Measurements from ENCODE around the gene ACER3. TPM values are rescaled to one million over a fixed set of nuclear protein-coding genes. Genes with fewer than 3 reads are reported as not detected.

ACER3 gene
- total RNA-seq, 1 donor from 2014 or later = 19.4 TPM

DNA sequence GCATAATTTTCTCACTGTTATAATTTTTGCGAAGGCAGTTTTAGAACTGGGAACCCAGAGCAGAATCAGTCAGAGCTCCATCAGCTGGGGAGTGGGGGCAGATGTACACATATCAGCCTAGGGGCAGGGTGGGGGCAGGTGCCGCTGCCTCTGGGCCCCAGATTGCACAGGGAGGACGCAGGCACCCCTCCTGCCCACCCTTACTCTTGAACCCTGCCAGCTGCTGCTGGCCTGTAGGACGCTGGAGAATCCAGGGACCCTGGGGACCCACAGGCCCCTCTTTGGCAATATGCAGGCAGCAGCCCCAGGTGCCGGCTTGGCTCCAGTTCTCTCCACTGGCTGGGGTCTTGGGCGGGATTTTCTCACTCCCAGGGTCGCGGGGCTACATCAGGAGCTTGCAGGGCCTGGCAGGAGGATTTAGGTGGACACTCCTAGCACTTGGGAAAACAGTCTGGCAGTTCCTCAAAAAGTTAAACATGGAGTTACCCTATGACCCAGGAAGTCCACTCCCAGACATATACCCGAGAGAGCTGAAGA, 197.3 kb downstream of the ACER3 start:
- no peak for DNase-seq (ENCODE audit: low read depth)

DNA sequence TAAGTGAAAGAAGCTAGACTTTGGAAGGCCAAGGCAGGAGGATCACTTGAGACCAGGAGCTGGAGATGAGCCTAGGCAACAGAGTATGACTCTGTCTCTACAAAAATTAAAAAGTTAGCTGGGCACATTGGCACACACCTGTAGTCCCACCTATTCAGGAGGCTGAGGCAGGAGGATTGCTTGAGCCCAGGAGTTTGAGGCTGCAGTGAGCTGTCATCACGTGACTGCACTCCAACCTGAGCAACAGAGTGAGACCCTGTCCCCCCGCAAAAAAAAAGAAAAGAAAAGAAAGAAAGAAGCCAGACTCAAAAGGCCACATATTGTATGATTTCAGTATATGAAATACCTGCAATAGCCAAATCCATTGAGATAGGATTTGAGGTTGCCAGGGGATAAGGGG, 198.2 kb downstream of the ACER3 start:
- DNase-seq (ENCODE audit: low read depth) = no peak

DNA sequence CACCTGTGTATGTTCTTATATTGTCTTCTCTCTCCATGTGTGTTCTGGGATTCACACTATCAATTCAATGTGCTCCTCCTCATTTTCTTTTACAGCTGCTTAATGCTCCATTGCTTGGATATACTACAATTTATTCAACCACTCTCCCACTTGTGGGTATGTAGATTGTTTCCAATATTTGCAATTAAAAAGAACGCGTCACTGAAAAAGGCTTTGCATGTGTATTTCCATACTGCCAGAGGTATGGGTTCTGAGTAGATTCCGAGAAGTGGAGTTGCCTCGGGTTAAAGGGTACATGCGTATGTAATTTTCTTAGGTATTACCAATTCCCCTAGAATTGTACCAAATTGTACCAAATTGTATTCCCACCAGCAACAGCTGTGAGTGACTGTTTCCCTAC, 199.1 kb downstream of the ACER3 start:
- no peak for DNase-seq (ENCODE audit: low read depth)

DNA sequence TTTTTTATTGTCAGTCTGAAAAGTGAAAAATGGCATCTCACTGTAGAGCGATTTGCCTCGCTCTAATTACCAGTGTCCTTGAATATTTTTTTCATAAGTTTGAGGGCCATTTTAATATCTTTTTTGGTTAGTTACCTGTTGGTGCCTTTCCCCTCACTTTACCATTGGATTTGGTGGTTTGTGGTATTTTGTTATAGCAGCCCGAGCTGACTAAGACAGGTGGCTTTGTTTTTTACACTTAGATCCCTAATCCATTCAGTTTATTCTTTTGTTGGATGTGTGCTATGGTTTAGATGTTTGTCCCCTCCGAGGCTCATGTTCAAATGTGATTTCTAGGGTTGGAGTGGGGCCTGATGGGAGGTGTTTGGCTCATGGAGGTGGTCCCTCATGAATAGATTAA, 199.5 kb downstream of the ACER3 start:
- no peak for DNase-seq (ENCODE audit: low read depth)

DNA sequence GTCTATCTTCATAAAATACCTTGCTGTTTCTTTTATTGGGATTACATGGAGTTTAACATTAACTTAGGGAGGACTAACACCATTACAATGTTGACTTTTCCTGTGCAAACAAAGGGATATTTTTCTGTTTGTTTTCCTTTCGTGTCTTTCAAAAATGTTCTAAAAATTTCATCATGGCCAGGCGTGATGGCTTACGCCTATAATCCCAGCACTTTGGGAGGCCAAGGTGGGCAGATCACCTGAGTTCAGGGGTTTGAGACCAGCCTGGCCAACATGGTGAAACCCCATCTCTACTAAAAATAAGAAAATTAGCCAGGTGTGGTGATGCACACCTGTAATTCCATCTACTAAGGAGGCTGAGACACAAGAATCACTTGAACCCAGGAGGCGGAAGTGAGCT, 200.5 kb downstream of the ACER3 start:
- DNase-seq (ENCODE audit: low read depth) = peak; percentile 54

DNA sequence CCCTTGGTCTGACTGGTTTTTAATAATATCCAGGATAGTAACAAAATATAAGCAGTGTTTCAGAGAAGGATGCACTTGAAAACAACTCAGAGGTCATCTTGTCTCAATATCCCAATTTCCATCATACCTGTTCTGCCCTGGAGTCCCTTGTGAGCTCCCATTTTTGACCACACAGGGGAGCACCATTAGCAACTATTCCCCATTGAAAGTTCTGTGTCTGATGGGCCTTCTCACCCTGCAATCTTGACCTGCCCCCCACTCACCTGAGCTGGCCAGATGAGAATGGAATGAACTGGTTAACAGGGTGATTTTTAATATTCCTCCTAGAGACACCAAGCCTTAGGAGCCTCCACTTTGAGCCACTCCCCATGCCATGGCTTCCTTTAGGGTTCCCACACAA, 202.2 kb downstream of the ACER3 start:
- no peak for DNase-seq (ENCODE audit: low read depth)

DNA sequence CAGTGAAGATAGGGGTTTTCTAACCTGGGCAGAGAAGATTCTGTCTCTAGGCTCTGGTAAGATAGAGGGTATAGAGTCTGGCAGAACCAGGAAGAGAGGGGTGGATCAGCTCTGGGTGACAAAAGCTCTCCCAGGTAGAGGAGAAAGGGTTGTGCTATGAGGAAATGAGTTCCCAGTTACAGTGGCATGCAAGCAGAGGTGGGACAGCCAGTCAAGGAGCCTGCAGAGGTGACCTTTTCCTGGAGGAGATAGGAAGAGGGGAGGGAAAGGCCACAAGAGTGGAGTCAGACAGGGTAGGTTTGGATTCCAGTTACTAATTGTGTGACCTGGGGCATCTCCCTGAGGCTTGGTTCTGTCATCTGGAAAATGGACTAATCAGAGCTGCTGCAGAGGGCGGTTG, 202.7 kb downstream of the ACER3 start:
- DNase-seq (ENCODE audit: low read depth) = no peak

DNA sequence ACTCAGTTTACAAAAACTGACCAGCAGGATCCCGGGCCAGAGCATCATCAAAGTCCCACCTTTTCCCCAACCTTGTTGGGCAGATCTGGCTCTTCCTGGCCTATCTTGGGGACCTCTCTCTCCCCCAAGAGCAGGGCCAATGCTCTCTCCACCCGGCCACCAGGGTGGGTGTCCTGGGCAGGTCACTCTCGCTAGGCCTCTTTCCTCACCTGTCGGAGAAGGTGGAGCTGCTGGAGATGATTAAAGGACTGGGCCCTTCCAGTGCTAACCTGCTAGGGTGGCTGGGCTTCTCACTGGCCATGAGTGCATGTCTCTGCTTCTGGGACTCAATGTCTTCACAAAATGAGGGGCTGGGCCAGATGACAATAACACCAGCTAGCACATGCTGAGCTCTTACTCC, 203.1 kb downstream of the ACER3 start:
- DNase-seq (ENCODE audit: low read depth) = no peak

DNA sequence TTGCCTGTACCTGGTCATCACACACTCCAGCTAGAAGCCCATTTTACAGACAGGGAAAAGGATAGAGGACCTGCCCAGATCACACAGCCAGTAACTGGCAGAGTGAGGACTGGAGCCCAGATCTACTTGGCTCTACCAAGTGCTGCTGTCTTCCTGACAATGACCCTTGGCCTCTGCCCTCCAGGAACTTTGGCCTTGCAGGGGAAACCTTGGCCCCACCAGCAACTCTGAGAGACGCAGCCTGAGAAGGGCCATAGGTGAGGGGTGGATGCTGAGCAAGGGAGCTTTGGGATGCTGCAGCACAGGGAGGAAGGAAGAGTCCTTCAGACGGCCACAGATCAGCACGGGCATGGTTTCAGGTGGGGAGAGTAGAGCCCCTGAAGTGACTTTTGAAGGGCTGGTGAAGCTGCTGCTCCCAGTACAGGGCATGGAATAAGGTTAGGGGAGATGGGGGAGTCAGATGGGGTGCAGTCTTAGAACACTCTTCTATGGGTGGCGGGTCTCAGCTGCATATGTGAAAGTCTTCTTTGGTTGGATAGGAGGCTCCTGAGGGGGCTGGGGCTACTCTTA, 204.0 kb downstream of the ACER3 start:
- DNase-seq (ENCODE audit: low read depth) = no peak

DNA sequence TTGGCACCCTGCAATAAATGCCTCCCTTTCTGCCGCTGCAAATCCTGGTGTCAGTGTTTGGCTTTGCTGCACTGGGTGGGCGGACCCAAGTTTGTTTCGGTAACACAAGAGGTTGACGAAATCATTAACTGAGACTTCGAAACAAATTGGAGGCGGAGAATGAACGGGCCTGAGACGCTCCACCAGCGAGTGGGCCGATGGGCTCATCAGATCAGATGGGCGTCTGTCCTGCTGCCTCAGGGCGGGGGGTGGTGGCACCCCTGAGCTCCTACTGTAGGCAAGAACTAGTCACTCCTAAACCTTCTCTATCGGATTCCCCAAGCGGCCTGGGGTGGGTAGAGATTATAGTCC, 205.1 kb downstream of the ACER3 start:
- peak; percentile 59 for DNase-seq (ENCODE audit: low read depth)

DNA sequence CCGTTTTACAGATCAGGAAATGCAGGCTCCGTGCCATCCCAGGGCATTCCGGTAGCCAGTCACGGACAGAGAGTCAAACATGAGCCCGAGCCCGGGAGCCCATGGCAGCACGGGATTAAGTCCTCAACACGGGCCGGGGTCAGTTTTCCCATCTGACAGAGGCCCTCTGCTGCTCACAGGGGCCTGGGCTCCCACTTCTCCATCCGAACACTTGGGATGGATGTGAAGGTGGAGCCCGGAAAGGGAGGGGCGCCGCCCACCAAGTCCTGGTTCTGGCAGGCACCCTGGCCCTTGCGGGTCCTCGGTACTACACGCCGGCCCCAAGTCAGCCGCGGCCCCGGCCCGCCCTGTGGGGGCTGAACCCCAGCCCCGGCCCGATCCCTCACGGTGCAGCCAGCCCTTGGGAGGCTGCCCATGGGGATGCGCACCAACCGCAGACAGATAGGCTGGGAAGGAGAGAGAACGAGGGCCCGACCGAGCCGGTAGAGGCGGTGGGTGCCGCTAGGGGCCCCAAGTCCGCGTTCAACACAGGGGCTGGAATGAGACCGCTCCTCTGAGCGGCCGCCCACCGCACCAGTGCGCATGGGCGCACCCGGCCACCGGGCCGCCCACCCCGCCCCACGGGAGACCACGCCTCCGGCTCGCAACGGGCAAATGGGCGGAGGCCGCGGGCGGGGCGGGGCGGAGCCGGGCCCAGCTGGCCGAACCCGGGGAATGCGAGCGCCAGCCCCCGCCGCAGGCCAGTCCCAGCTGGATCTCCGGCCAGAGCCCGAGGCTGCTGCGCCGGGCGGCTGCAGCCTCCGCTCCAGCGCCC, 205.7 kb downstream of the ACER3 start, which contains the start of gene CAPN5:
CAPN5 (plus strand) TSS at position 743 of the 814 bp plus-strand sequence. CDS start 17,916 bp downstream, outside the sequence.
- peak; percentile 64 for DNase-seq (ENCODE audit: low read depth)

DNA sequence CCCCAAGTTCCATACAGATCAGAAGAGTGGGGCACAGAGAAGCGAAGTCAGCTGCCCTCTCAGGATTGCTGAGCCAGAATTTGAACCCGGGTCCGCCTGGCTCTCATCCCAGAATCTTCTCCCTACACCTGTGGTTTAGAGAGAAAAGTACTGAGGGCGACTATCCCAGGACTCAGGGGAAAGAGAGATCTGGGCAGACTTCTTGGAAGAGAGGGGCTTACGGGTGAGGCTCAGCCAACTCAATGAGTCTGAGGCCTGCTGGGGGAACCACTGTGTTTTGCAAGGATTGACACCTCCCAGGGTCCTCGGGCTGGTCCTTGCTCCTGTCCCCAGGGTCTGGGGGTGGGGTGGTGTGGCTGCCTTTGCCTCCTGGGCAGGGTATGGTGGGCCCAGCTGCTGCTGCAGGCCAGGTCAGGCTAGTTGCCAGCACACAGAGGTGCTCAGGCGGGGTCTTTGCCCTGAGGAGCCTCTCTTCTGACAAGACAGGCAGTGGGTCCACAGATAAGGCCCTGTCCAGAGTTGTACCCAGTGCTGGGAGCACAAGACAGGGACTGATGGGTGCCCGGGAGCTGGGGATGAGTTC, 207.2 kb downstream of the ACER3 start:
- no peak for DNase-seq (ENCODE audit: low read depth)

DNA sequence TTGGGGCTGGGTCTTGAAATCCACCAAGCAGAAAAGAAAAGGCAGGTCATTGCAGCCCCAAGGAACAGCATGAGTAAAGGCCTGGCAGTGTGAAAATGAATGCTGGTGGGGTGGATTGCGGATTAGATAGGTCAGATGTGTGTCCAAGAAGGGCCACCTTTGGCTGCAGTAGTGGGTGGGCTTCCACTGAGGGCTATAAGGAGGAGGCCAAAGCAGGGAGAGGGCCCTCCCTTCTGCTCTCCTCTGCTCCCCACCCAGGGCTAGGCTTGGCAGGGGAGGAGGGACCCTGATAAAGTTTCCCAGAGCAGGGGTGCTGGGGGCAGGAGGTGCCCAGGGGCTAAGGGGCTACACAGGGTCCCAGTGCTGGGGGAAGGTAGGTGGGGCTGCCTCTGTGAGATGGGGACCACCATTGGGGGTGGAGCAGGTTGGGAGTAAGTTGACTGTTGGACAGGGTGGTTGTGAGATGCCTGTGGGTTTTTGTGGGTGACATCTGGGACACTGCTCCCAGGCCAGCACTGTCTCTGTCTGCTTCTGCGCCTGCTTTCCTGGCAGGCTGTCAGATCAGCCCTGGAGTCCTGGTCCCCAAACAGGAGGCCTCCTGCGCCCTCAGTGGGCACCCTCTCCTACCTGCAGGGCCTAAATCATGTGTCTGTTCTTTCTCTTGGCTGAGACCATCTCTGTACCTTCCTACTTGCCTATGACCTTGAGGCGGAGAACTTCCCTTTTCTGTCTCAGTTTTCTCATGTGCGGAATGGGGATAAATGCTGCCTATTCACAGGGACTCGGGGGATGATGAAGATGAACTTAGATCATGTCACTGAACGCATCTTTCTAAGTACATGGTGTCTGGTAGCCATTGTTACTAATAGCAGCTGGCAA, 208.0 kb downstream of the ACER3 start:
- no peak for DNase-seq (ENCODE audit: low read depth)

DNA sequence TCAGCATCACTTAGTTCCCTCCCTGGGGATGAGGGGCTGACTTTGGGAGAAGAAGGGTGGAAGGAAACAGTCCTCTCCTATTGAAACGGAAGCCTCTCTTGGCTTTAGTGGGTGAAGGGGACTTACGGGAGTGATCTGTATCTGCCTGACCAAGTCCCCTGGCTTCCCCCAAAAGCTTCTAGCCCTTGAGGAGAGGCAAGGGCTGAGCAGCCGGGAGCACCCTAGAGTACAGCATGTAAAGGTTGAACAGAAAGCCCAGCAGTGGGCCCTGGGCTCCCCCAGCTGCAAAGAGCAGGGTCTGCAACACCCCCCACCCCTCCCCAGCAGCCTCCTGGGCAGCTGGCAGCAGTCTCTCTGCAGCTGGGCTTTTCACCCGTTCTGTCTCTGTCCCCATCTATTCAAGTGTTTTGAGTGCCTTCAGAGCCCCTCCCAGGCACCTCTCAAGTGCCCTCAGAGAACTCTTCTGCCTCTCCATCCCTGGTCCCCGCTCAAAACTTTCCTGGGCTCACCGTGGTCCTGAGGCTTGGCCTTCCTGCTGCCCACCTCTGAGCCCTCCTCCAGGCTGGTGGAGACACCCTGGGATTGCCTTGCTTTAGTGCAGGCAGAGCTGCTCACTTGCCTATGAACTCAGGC, 208.7 kb downstream of the ACER3 start:
- no peak for DNase-seq (ENCODE audit: low read depth)

DNA sequence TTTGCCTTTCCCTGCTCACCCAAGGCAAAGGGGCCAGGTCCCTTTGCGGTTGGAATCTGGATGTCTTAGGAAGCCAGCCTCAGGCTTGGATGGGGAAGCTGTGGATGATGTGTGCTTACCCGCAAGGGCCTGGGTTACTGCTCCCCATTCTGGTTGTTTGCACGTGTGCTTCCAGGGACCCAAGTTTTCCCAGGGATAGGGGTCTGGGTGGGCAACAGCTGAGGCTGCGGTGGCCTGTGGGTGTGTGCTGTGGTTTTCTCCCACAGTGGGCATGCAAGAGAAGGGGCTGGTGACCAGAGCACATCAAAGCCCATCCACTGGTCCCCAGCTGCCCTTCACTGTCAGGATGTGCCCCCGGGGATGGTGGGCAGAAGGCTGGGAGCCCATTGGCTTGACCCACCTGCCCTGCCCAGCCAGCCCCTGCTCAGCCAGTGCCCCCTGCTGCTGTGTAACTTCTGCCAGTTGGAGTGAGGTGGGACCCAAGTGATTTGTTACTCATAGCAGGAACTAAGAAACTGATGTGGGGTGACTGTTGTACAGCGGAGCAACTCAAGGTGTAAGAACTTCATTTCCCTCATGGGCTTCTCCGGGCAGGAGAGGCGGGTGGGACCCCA, 209.4 kb downstream of the ACER3 start:
- DNase-seq (ENCODE audit: low read depth) = no peak

DNA sequence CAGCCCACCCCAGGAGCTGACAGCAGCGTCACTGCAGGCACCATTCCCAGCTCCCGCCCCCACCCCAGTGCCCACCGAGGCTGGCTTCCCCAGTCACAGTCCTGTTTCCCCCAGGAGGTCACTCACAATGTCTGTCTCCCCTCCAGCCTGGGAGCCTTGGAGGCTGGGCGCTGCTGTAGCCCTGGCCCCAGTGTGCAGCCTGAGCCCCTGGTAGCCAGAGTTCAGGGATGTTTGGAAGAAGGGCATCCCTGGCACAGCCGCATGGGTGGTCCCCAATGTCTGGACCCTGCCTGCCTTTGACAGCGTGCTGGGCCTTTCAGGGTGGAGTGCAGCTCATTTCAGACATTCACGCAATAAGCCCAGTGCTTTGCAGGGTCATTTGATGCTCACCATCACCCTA, 210.4 kb downstream of the ACER3 start:
- no peak for DNase-seq (ENCODE audit: low read depth)

DNA sequence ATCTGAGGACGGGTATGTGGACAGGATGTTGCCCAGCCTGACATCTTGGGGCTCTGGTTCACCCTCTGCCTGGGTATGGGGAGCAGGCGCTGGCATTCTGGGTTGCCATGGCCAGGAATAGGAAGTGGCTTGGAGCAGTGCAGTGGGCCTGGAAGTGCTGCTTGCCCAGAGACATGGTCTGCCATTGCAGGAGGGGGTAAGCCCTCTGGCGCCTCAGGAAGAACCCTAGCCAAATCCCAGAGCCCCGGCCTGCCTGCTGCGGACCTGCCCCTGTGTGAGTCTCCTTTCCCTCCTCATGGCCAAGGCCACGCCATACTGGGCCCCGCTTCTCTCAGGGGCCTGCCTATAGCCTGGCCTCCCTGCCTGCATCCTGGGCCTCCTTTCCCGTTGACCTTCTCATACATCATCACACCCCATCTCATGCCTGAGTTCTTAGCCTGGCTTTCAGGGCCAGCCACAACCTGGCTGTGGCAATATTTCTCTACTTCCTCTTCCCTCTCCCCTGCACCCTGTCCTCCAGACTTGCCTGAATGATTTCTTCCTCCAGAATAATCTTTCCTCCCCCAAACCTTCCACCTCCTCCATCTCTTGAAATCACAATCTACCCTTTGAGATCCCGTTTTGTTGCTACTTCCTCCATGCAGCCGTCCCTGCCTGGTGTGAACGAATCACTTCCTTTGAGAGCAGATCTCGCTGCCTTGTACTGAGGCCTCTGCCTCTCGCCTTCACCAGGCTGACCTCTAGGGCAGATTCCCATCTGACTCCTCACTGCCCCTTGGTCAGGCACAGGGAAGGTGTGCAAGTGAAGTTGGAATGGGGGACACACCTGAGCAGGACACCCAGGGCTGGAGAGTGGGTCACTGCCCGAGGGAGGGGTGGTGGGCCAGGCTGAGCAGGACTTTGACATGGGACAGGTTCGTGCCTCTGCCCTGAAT, 211.2 kb downstream of the ACER3 start:
- DNase-seq (ENCODE audit: low read depth) = no peak

DNA sequence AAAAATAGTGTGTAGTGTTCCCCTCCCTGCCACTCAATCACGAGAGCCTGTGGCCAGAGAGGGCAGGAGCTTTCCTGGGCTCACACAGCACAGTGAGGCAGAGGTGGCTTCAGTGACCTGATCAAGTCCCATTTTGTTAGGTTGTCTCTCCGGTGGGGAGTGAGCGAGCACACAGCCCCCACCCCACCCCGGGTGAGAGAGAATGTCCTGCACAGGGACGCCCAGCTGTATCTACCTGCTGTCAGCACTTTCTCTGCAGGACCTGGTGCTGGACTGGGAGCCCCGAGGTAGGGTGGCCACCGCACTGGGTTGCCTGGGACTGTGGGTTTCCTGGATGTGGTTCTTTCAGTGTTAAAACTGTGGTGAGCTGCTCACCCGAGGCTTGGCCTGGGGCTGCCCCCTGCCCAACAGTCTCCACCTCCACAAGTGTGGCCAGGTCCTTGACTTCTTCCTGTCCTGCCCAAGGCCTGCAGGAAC, 212.2 kb downstream of the ACER3 start:
- DNase-seq (ENCODE audit: low read depth) = no peak

DNA sequence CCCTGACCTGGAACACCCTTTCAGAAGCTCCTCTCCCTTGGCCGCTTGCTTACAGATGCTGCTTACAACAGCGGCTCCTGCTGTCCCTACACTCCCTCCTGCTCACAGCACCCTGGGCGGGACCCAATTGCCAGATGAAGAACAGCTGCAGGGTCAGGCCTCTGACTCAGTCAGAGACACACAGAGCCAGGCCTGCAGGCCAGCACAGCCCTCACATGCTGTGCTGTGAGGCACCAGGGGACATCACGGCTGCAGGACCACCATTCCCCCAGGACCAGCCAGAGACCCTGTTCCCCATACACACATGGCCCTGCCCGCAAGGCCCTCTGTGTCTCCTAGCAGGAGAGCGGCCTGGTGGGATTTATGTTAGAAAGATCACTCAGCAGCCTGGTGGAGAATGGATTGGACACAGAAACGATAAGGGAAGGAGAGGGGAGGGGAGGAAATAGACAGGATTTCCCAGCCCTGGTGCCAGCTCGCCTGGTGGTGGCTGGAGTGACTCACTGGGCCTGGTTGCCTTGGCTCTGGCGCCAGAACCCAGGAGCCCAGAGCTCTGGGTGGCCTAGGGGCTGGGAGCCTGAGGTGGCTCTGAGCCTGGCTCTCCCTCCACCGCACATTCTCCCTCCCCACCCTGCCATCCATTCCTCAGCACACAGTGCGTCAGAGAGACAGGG, 212.7 kb downstream of the ACER3 start:
- peak; percentile 74 for DNase-seq (ENCODE audit: low read depth)
